ENCODE data around the gene PKD2. TPM values are rescaled to one million over a fixed set of nuclear protein-coding genes. Genes with fewer than 3 reads are reported as not detected.

The PKD2 gene
- total RNA-seq, 1 experiment from 2014 or later, result 12.9 TPM

DNA sequence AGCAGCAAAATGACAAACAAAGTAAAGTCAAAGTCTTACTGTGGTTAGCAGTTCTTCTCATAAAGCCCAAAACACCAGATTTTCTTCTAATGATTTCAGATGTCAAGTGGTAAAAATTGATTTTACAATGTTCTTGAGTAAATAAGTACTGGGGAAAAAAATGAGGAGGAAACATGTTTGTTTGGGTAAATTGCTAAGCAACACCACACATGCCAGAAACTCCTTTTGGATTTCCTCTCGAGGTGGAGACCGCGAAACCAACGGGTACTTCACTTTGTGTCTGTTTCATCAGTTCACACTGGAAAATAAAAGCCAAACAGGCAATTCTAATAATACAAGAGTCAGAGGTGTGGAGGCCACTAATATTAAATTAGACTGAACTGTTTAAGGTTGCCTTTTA, 4.6 kb upstream of the PKD2 start:
- POLR2A ChIA-PET (ENCODE audit: unreplicated experiment), result no interaction called here
- no peak overlapping the region for H3K9ac ChIP-seq (ENCODE audit: low read length)

DNA sequence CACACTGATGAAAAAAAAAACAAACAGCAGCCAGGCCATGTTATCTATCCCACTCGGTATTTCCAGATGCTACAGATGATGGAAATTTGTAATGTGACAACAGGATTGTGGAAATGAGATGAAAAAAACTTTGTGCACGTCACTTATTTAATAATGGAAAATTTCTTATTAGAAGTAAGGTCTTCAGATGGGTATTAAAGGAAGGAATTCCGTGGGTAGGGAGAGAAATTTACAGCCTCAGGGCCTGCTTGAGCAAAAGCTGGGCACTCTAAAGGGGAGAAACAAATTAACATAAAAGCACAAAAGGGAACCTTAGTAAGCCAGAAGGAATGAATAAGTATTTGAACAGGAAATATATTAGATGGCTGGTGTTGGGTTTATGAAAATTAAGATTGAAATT, 4.2 kb upstream of the PKD2 start:
- no peak overlapping the region for H2AFZ ChIP-seq (ENCODE audit: low read length)
- CTCF ChIA-PET, result no interaction called here
- no TSS peak for BruUV-seq (replicated peaks)

More for the DNA sequence above, 4.6 kb upstream of the PKD2 start:
- H3K27ac ChIP-seq (ENCODE audit: low read length), result no peak overlapping the region
- no peak overlapping the region for H3K4me2 ChIP-seq (ENCODE audit: low read length)
- no peaks in the 10 kb centered on the region for H3K36me3 ChIP-seq (ENCODE audit: low read depth, low read length)
- intact Hi-C loops (cut with micrococcal nuclease), result no loop called here
- CTCF ChIA-PET, result no interaction called here
- H3K79me2 ChIP-seq (ENCODE audit: low read length), result no peaks in the 10 kb centered on the region
- DNase-seq (no peak), ATAC-seq (no peak)
- H3F3A ChIP-seq (ENCODE audit: low read length, unreplicated experiment), result no peaks in the 10 kb centered on the region
- no peaks in the 10 kb centered on the region for H3K9me2 ChIP-seq (replicated peaks; ENCODE audit: low read length)
- no peaks in the 10 kb centered on the region for H3K4me1 ChIP-seq (ENCODE audit: insufficient read depth, low read length)
- no peaks in the 10 kb centered on the region for H3K27me3 ChIP-seq (ENCODE audit: low read length)
- no peaks in the 10 kb centered on the region for H4K20me1 ChIP-seq (ENCODE audit: low read length)
- no peaks in the 10 kb centered on the region for H3K9me3 ChIP-seq (ENCODE audit: low read length)
- TF ChIP-seq EZH2phosphoT487 (IDR thresholded peaks at IDR 0.05; ENCODE audit: borderline replicate concordance, low read length) (no peak), EZH2 (IDR thresholded peaks at IDR 0.05; ENCODE audit: low read length, unreplicated experiment) (no peak), CTCF (conservative IDR thresholded peaks at IDR 0.05; ENCODE audit: low read depth, low read length) (no peak)
- no TSS peak for BruUV-seq (replicated peaks)
- H2AFZ ChIP-seq (ENCODE audit: low read length), result no peak overlapping the region
- no peak overlapping the region for H3K4me3 ChIP-seq (ENCODE audit: low read length)

DNA sequence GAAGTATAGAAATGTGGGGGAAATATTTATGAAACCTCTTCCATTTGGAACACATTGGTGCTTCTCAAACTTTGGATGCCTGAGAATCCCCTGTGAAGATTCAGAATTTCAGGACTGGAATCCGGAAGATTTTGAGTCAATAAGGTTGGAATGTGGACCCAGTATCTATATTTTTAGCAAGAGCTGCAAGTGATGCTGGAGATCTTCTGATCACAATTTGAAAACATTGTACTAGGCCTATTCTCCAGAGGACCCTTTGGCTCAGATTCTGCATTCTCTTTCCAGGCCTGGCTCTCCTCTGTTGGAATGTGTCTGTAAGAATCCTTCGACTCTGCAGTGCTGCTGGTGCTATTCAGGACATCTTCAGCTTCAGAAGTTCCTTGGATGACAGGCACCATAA, 2.4 kb upstream of the PKD2 start:
- no peaks in the 10 kb centered on the region for H3F3A ChIP-seq (ENCODE audit: low read length, unreplicated experiment)
- no peak overlapping the region for H3K4me3 ChIP-seq (ENCODE audit: low read length)
- ChIA-PET CTCF (no interaction called here), POLR2A (ENCODE audit: unreplicated experiment) (no interaction called here)
- no peak overlapping the region for H3K4me2 ChIP-seq (ENCODE audit: low read length)
- TF ChIP-seq EZH2 (IDR thresholded peaks at IDR 0.05; ENCODE audit: low read length, unreplicated experiment) (no peak), CTCF (conservative IDR thresholded peaks at IDR 0.05; ENCODE audit: low read depth, low read length) (no peak), EZH2phosphoT487 (IDR thresholded peaks at IDR 0.05; ENCODE audit: borderline replicate concordance, low read length) (no peak)
- peaks cover 22% of the 10 kb centered on the region for H3K79me2 ChIP-seq (ENCODE audit: low read length)
- no TSS peak for BruUV-seq (replicated peaks)
- H3K9me2 ChIP-seq (replicated peaks; ENCODE audit: low read length), result no peaks in the 10 kb centered on the region
- no peak for ATAC-seq
- H3K27ac ChIP-seq (ENCODE audit: low read length), result no peak overlapping the region
- H4K20me1 ChIP-seq (ENCODE audit: low read length), result no peaks in the 10 kb centered on the region
- H2AFZ ChIP-seq (ENCODE audit: low read length), result no peak overlapping the region
- H3K36me3 ChIP-seq (ENCODE audit: low read depth, low read length), result no peaks in the 10 kb centered on the region
- no peaks in the 10 kb centered on the region for H3K27me3 ChIP-seq (ENCODE audit: low read length)
- intact Hi-C loops (cut with micrococcal nuclease), result no loop called here
- H3K9me3 ChIP-seq (ENCODE audit: low read length), result no peaks in the 10 kb centered on the region
- no peak overlapping the region for H3K9ac ChIP-seq (ENCODE audit: low read length)
- H3K4me1 ChIP-seq (ENCODE audit: insufficient read depth, low read length), result 0 out of 2 replicates have a peak, but pooled peaks cover 7% of the 10 kb centered on the region
- DNase-seq, result no peak

More for the DNA sequence above, 4.2 kb upstream of the PKD2 start:
- no peaks in the 10 kb centered on the region for H3K27me3 ChIP-seq (ENCODE audit: low read length)
- no peaks in the 10 kb centered on the region for H3K36me3 ChIP-seq (ENCODE audit: low read depth, low read length)
- H3K79me2 ChIP-seq (ENCODE audit: low read length), result peaks cover 4% of the 10 kb centered on the region
- no peak overlapping the region for H3K9ac ChIP-seq (ENCODE audit: low read length)
- POLR2A ChIA-PET (ENCODE audit: unreplicated experiment), result no interaction called here
- DNase-seq (no peak), ATAC-seq (no peak)
- no peaks in the 10 kb centered on the region for H3K9me3 ChIP-seq (ENCODE audit: low read length)
- intact Hi-C loops (cut with micrococcal nuclease), result no loop called here
- no peaks in the 10 kb centered on the region for H3K9me2 ChIP-seq (replicated peaks; ENCODE audit: low read length)
- H3K4me2 ChIP-seq (ENCODE audit: low read length), result no peak overlapping the region
- no peaks in the 10 kb centered on the region for H3K4me1 ChIP-seq (ENCODE audit: insufficient read depth, low read length)
- H3K27ac ChIP-seq (ENCODE audit: low read length), result no peak overlapping the region
- no peaks in the 10 kb centered on the region for H3F3A ChIP-seq (ENCODE audit: low read length, unreplicated experiment)
- no peaks in the 10 kb centered on the region for H4K20me1 ChIP-seq (ENCODE audit: low read length)
- no peak overlapping the region for H3K4me3 ChIP-seq (ENCODE audit: low read length)
- no peak for TF ChIP-seq CTCF (conservative IDR thresholded peaks at IDR 0.05; ENCODE audit: low read depth, low read length)
- TF ChIP-seq EZH2 (IDR thresholded peaks at IDR 0.05; ENCODE audit: low read length, unreplicated experiment), result no peak
- no peak for TF ChIP-seq EZH2phosphoT487 (IDR thresholded peaks at IDR 0.05; ENCODE audit: borderline replicate concordance, low read length)
